Coronary artery (tissue), 2 donors: Measurements from ENCODE around the gene HBS1L.

Experiments used
- DNase-seq: peaks from one replicate; pipeline ENCODE4 v3.0.0-alpha.2; 2017; ENCODE audit warnings: low spot score
- H3K27ac ChIP-seq, 2 donors: fragments of 200-600 bp; sonication (generic); one replicate each; pipeline ENCODE4 v1.5.1; 2016 to 2019
- H3K4me3 ChIP-seq: fragments of 200-600 bp; sonication (generic); 2 replicates; pipeline ENCODE4 v1.5.1; 2016; ENCODE audit warnings: mild to moderate bottlenecking, moderate library complexity
- CTCF ChIP-seq: fragments of 200-600 bp; sonication (generic); IDR thresholded peaks from one replicate; pipeline ENCODE4 v1.5.1; 2019; ENCODE audit warnings: antibody characterized with exemption

The HBS1L gene

GRCh38 chr6:135043364-135043763 lies 11.3 kb downstream of the HBS1L start:
- Histone ChIP-seq H3K27ac (no peak overlapping the region), H3K4me3 (no peak overlapping the region)
- TF ChIP-seq CTCF = no peak
- DNase-seq = no peak

- Histone ChIP-seq H3K4me3 (no peak overlapping the region), H3K27ac (no peak overlapping the region)
- no peak for TF ChIP-seq CTCF
- DNase-seq = no peak
Observed at GRCh38 chr6:135038335-135038734, 16.3 kb downstream of the HBS1L start.

GRCh38 chr6:135037541-135037940 lies 17.1 kb downstream of the HBS1L start:
- no peak for DNase-seq
- Histone ChIP-seq H3K27ac (no peak overlapping the region), H3K4me3 (no peak overlapping the region)
- TF ChIP-seq CTCF = no peak

GRCh38 chr6:135036731-135037420 lies 17.7 kb downstream of the HBS1L start:
- no peak for DNase-seq
- no peak overlapping the region for H3K27ac ChIP-seq
- TF ChIP-seq CTCF = no peak
- no peak overlapping the region for H3K4me3 ChIP-seq

- no peak for TF ChIP-seq CTCF
- Histone ChIP-seq H3K4me3 (no peak overlapping the region), H3K27ac (no peak overlapping the region)
- no peak for DNase-seq
Observed at GRCh38 chr6:135033238-135033637, 21.4 kb downstream of the HBS1L start.

GRCh38 chr6:135030532-135031178 lies 24.0 kb downstream of the HBS1L start:
- Histone ChIP-seq H3K27ac (no peak overlapping the region), H3K4me3 (no peak overlapping the region)
- no peak for TF ChIP-seq CTCF
- DNase-seq = no peak

GRCh38 chr6:135030056-135030473 lies 24.6 kb downstream of the HBS1L start:
- no peak for TF ChIP-seq CTCF
- Histone ChIP-seq H3K27ac (no peak overlapping the region), H3K4me3 (no peak overlapping the region)
- no peak for DNase-seq
